ENCODE data around the gene TAB3. TPM values are rescaled to one million over a fixed set of nuclear protein-coding genes. Genes with fewer than 3 reads are reported as not detected.

Gene TAB3
- total RNA-seq, 1 donor = 19.5 TPM

DNA sequence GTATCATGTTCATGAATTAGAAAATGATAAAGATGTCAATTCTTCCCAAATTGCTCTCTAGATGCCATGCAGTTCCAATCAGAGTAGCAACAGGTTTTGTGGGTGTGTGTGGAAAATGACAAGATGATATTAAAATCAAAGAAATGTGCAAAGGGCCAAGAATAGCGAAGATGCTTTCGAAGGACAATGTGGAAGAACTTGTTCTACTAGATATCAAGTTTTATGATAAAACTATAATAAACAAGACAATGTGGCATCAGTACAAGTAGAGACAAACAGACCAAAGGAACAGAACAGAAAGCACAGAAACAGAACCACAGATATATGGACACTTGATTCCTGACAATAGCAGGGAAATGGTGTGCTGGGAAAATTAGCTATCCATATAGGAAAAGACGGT is 9.0 kb downstream of the TAB3 start:
- H3K4me3 ChIP-seq (ENCODE audit: low read depth, low read length) = no peak overlapping the region
- TF ChIP-seq, protein P1, sequence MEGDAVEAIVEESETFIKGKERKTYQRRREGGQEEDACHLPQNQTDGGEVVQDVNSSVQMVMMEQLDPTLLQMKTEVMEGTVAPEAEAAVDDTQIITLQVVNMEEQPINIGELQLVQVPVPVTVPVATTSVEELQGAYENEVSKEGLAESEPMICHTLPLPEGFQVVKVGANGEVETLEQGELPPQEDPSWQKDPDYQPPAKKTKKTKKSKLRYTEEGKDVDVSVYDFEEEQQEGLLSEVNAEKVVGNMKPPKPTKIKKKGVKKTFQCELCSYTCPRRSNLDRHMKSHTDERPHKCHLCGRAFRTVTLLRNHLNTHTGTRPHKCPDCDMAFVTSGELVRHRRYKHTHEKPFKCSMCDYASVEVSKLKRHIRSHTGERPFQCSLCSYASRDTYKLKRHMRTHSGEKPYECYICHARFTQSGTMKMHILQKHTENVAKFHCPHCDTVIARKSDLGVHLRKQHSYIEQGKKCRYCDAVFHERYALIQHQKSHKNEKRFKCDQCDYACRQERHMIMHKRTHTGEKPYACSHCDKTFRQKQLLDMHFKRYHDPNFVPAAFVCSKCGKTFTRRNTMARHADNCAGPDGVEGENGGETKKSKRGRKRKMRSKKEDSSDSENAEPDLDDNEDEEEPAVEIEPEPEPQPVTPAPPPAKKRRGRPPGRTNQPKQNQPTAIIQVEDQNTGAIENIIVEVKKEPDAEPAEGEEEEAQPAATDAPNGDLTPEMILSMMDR (IDR thresholded peaks at IDR 0.05; ENCODE audit: insufficient read depth, low read length) = no peak
- no peak for DNase-seq (ENCODE audit: low read depth)

DNA sequence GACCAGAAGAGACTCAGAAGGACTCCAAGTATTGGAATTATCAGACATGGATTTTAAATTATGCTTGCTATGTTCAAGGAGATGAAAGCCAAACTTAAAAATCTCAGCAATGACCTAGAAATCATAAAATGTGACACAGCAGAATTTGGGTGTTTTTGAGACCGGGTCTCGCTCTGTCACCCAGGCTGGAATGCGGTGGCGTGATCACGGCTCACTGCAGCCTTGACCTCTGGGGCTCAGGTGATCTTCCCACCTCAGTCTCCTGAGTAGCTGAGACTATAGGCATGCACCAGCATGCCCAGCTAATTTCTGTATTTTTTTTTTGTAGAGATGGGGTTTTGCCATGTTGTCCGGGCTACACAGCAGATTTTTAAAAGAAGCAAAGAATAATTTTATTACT is 12.7 kb downstream of the TAB3 start:
- TF ChIP-seq, protein P1 (IDR thresholded peaks at IDR 0.05; ENCODE audit: insufficient read depth, low read length) = no peak
- no peak for DNase-seq (ENCODE audit: low read depth)
- H3K4me3 ChIP-seq (ENCODE audit: low read depth, low read length) = no peak overlapping the region

DNA sequence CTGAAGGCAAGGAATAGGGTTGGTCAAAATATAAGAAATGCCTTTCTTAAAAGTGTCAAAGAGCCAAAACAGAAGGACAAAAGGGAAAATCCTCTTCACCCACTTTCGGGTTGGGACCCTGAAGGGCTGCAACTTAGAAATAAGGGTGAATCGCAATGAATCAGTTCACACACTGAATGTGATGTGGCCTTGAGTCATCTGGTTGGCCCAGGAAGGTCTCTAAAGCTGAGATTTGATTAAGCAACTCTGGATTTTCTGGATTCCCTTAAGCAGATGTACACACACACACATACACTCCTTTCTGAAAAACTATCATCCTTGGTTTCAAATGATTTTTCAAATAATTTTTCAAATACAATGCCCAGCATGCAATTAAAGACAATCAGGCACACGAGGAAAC is 13.1 kb downstream of the TAB3 start:
- no peak overlapping the region for H3K4me3 ChIP-seq (ENCODE audit: low read depth, low read length)
- peak; percentile 81 for DNase-seq (ENCODE audit: low read depth)
- TF ChIP-seq, protein P1 (IDR thresholded peaks at IDR 0.05; ENCODE audit: insufficient read depth, low read length) = no peak

DNA sequence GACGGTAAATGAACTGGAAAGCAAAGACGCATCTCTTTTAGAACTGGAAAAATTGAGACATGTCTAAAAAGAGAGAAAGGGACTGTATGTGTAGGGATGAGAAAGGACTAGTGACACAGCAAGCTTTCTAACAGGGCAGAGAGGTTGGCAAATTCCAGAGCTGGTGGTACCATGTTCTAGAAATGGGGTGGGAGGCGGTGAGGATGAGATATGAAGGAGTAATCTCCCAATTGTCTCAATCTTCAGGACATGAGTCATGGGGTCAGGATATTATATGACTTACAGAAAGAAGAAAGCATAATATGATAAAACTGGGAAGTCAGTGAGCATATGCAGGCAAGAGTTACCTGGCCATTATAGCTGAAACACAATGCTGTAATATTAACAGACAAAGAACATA is 14.2 kb downstream of the TAB3 start:
- no peak overlapping the region for H3K4me3 ChIP-seq (ENCODE audit: low read depth, low read length)
- TF ChIP-seq, protein P1 (IDR thresholded peaks at IDR 0.05; ENCODE audit: insufficient read depth, low read length) = no peak
- DNase-seq (ENCODE audit: low read depth) = no peak

DNA sequence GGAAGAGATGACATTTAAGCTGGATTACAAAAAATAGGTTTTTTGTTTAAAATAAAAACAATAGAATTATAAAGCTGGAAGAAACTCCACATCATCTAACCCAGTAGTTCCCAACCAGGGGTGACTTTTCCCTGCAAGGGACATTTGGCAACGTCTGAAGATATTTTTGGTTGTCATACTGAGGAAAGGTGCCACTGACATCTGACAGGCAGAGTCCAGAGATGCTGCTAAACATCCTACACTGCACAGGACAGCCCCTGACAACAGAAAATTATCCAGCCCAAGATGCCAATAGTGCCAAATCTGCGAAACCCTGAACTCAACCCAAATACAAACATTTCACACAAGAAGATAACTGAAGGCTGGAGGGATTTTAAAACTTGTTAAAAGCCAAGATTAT is 18.5 kb downstream of the TAB3 start:
- H3K4me3 ChIP-seq (ENCODE audit: low read depth, low read length) = no peak overlapping the region
- no peak for DNase-seq (ENCODE audit: low read depth)
- TF ChIP-seq, protein P1 (IDR thresholded peaks at IDR 0.05; ENCODE audit: insufficient read depth, low read length) = no peak

DNA sequence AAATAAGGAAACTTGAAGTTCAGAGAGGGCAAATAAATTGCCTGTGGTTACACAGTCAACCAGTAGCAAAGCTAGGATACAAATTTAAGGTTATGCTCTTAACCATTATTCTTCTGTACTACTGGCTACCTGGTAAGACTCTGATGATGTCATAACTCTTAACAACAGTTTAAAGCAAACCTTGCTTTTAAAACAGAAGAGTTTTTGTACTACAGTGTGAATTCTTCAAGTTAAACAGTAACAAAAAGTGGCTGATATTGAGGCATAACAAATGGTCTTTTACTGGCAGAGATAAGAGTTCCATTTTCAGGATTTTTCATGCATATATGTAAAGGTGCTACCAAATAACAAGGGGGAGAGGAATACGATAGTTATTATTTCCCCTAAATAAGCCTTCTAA is 23.4 kb downstream of the TAB3 start:
- TF ChIP-seq, protein P1 (IDR thresholded peaks at IDR 0.05; ENCODE audit: insufficient read depth, low read length) = no peak
- DNase-seq (ENCODE audit: low read depth) = no peak
- no peak overlapping the region for H3K4me3 ChIP-seq (ENCODE audit: low read depth, low read length)

DNA sequence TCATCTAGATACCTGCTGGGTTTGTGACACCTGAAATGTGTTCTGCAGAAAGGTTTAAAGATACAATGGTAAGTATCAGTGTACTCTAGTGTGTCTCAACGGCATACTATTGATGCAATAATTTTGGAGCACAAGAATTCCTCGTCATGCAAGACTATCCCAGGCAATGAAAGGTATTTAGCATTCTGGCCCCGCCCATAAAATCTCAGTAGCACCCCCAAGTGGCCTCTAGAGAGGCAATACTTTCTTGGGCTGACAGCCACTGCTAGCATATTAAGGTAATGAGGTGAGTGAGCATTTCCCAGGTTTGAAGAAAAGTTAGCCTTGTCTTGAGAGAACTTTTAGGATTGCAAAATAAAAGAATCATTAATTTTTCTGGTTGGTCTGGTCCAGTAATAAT is 24.0 kb downstream of the TAB3 start:
- H3K4me3 ChIP-seq (ENCODE audit: low read depth, low read length) = no peak overlapping the region
- DNase-seq (ENCODE audit: low read depth) = no peak
- TF ChIP-seq, protein P1 (IDR thresholded peaks at IDR 0.05; ENCODE audit: insufficient read depth, low read length) = peak; percentile 11
